OCI-LY7 (cell line): ENCODE measurements around the gene SLCO4A1. TPM values are rescaled to one million over a fixed set of nuclear protein-coding genes. Genes with fewer than 3 reads are reported as not detected.

Experiments
- BruUV-seq: library from RNA; stranded (reverse); fragments of 400-500 nt; replicated peaks from 2 replicates; lab custom pipeline; 2021; lab: Mats Ljungman, UMichigan
- CTCF ChIA-PET: fragments of 300-600 bp; sonication (Branson Sonifier 250); formaldehyde crosslinking; loops from one replicate; lab custom pipeline; 2022; ENCODE audit warnings: antibody characterized with exemption; ENCODE audit not compliant: unreplicated experiment; lab: Charles Lee
- POLR2A ChIA-PET: fragments of 300-600 bp; sonication (Branson Sonifier 250); formaldehyde crosslinking; loops from one replicate; lab custom pipeline; 2022; ENCODE audit warnings: antibody characterized with exemption; lab: Charles Lee
- DNase-seq: peaks from one replicate; pipeline ENCODE4 v3.0.0-alpha.2; 2015; ENCODE audit warnings: low spot score
- H2AFZ ChIP-seq: fragments of 200-600 bp; sonication (generic), shearing (Covaris generic); 2 replicates; pipeline ENCODE4 v1.6.1; 2014; ENCODE audit warnings: mild to moderate bottlenecking, antibody characterized with exemption, low read length, moderate library complexity
- H3K27ac ChIP-seq: fragments of 200-600 bp; sonication (generic); 2 replicates; pipeline ENCODE4 v1.5.1; 2014; ENCODE audit warnings: mixed run types, low read depth, mild to moderate bottlenecking, moderate library complexity, low read length, inconsistent platforms; ENCODE audit not compliant: poor library complexity, severe bottlenecking
- H3K36me3 ChIP-seq: fragments of 200-600 bp; sonication (generic); 2 replicates; pipeline ENCODE4 v1.6.1; 2014; ENCODE audit warnings: mild to moderate bottlenecking, antibody characterized with exemption, low read length, moderate library complexity, mixed read lengths; ENCODE audit not compliant: insufficient read depth
- H3K4me1 ChIP-seq: fragments of 200-600 bp; sonication (generic); 2 replicates; pipeline ENCODE4 v1.5.1; 2014; ENCODE audit warnings: mild to moderate bottlenecking, low read length; ENCODE audit not compliant: insufficient read depth, poor library complexity, severe bottlenecking
- H3K4me2 ChIP-seq: fragments of 200-600 bp; sonication (generic); 2 replicates; pipeline ENCODE4 v1.6.1; 2014; ENCODE audit warnings: mild to moderate bottlenecking, low read length
- H3K4me3 ChIP-seq: fragments of 200-600 bp; sonication (generic); 2 replicates; pipeline ENCODE4 v1.5.1; 2014; ENCODE audit warnings: mild to moderate bottlenecking, low read depth, low read length; ENCODE audit not compliant: poor library complexity, severe bottlenecking
- H3K79me2 ChIP-seq: fragments of 200-600 bp; sonication (generic); 2 replicates; pipeline ENCODE4 v1.6.1; 2016; ENCODE audit warnings: low read depth, mild to moderate bottlenecking, low read length, moderate library complexity, mixed read lengths; ENCODE audit not compliant: insufficient read depth
- H3K9me2 ChIP-seq: fragments of 200-600 bp; sonication (generic); 2 replicates; pipeline ENCODE4 v1.6.1; 2016; ENCODE audit warnings: mild to moderate bottlenecking, low read length, mixed read lengths; ENCODE audit not compliant: insufficient read depth
- H3K9me3 ChIP-seq: fragments of 200-600 bp; sonication (generic); 2 replicates; pipeline ENCODE4 v1.6.1; 2014; ENCODE audit warnings: mild to moderate bottlenecking, mixed run types, low read length, mixed read lengths
- H4K20me1 ChIP-seq: fragments of 200-600 bp; sonication (generic); 2 replicates; pipeline ENCODE4 v1.6.1; 2014; ENCODE audit warnings: mild to moderate bottlenecking, antibody characterized with exemption, low read length, moderate library complexity, mixed read lengths; ENCODE audit not compliant: insufficient read depth
- EZH2phosphoT487 ChIP-seq: fragments of 200-600 bp; sonication (generic); IDR thresholded peaks from 2 replicates; pipeline ENCODE4 v1.6.1; 2018; ENCODE audit warnings: low read depth, borderline replicate concordance, mild to moderate bottlenecking, mixed run types, antibody characterized with exemption, low read length, moderate library complexity, mixed read lengths
- intact Hi-C: fragments of 100-400 bp; cut with micrococcal nuclease; formaldehyde crosslinking; loops from one replicate; pipeline ENCODE4 v1.10.0; 2022; ENCODE audit not compliant: unreplicated experiment
- total RNA-seq, 2 experiments: library from RNA; depleted of rRNA in 1 of 2; stranded (reverse); fragments of >200 nt in 1 of 2; shearing (Covaris generic) in 1 of 2; gene quantifications; 2 replicates each; pipeline ENCODE4 v1.2.3, GENCODE V29; 2014 to 2022
- TF ChIP-seq, protein P1 (sequence below): fragments of 200-600 bp; sonication (generic); conservative IDR thresholded peaks from 2 replicates; pipeline ENCODE4 v1.5.1; 2014; ENCODE audit warnings: mild to moderate bottlenecking, antibody characterized with exemption, low read length, moderate library complexity, mixed read lengths

SLCO4A1 gene
- total RNA-seq, 2 experiments from 2014 or later, result 34.3 to 52.4 TPM

DNA sequence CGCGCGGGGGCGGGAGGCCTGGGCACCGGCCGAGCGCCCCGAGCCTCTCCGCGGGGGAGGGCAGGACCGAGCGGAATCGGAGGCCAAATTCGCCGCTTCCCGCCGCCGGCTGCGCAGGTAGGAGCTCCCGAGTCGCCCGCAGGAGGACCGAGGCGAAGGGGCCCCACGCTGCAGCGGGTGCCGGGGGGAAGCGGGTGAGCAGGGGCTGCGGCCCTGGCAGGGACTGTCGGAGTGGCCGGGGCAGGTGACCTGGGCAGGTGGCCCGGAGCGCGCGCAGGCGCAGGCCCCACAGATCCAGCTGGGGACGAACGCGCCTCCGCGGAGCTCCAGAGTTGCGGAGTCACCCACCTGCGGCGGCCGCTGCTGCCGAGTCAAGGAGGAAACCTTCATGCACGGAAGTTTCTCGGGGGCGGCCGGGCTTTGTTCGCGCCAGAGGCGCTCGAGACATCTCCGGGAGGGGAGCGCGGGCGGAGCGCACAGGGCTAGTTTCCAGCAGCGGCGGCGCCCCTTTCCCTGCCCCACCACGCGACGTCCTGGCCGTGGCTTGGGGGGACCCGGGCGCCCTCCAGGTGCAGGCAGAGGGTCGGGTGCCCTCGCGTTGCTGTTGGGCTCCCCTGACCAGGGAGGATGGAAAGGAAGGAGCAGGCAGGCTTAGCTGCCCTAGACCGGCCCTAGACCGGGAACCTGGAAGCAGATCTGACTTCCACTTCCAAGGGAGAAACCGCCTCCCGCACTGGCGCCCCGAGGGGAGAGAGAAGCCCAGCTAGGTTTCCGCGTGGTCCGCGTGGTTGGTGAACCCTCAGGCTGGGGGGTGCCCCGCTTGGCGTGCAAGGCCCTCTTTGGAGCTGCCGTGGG is 590 bp downstream of the SLCO4A1 start:
- no TSS peak for BruUV-seq
- POLR2A ChIA-PET, result interaction anchor here (0.5 to 3.0 kb wide), 5 partner anchors 8 to 151 kb away, joined by 3 to 14 read pairs (median 4); no protein-coding TSS in a partner anchor
- peak overlapping the region; percentile 53 for H3K27ac ChIP-seq

DNA sequence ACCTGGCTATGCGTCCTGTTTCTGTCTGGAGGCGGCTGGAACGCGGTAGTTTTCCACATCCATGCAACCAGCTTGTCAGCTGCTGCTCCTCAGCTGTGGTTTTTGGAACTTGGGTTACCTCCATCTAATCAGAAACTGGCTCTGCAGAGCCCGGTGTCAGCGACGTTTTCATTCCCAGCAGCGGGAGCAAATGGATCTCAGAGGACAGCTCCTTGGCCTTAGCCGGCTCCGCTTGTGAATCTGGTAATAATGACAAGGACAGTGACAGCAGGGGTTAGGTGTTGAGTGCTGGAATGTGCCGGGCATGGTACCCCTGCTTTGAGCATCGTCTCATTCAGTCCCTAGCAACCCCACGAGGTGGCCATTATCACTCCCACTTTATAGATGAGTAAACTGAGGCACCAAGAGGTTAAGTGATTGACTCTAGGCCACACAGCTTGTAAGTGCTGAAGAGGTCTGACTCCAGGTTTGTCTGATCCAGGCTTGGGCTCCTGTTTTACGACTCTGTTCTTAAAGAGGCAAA is 1.3 kb downstream of the SLCO4A1 start:
- Histone ChIP-seq H3K27ac (no peak overlapping the region), H3K4me2 (peak overlapping the region; percentile 95), H3K36me3 (peaks cover 27% of the 10 kb centered on the region; the same call in 1 of the 2 replicates), H3K4me3 (peak overlapping the region; percentile 94), H4K20me1 (peaks cover 10% of the 10 kb centered on the region; the same call in 1 of the 2 replicates), H3K79me2 (peaks cover 53% of the 10 kb centered on the region), H3K9me3 (no peaks in the 10 kb centered on the region), H3K4me1 (peaks cover 57% of the 10 kb centered on the region), H2AFZ (no peak overlapping the region), H3K9me2 (no peaks in the 10 kb centered on the region)
- intact Hi-C loops, result no loop called here
- POLR2A ChIA-PET, result interaction anchor here (0.5 to 3.0 kb wide), 3 partner anchors 15 to 136 kb away, joined by 3 to 14 read pairs (median 10); no protein-coding TSS in a partner anchor
- TF ChIP-seq, protein P1, sequence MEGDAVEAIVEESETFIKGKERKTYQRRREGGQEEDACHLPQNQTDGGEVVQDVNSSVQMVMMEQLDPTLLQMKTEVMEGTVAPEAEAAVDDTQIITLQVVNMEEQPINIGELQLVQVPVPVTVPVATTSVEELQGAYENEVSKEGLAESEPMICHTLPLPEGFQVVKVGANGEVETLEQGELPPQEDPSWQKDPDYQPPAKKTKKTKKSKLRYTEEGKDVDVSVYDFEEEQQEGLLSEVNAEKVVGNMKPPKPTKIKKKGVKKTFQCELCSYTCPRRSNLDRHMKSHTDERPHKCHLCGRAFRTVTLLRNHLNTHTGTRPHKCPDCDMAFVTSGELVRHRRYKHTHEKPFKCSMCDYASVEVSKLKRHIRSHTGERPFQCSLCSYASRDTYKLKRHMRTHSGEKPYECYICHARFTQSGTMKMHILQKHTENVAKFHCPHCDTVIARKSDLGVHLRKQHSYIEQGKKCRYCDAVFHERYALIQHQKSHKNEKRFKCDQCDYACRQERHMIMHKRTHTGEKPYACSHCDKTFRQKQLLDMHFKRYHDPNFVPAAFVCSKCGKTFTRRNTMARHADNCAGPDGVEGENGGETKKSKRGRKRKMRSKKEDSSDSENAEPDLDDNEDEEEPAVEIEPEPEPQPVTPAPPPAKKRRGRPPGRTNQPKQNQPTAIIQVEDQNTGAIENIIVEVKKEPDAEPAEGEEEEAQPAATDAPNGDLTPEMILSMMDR, result no peak
- no peak for TF ChIP-seq EZH2phosphoT487
- no peak for DNase-seq
- CTCF ChIA-PET, result no interaction called here
- TSS peak; percentile 57 for BruUV-seq

More for the DNA sequence above, 590 bp downstream of the SLCO4A1 start:
- Histone ChIP-seq H3K4me3 (peak overlapping the region; percentile 94), H4K20me1 (peaks cover 10% of the 10 kb centered on the region; the same call in 1 of the 2 replicates), H3K4me2 (peak overlapping the region; percentile 95), H3K79me2 (peaks cover 53% of the 10 kb centered on the region), H2AFZ (no peak overlapping the region; the same call in 1 of the 2 replicates), H3K36me3 (peaks cover 24% of the 10 kb centered on the region; the same call in 1 of the 2 replicates), H3K9me3 (no peaks in the 10 kb centered on the region), H3K4me1 (peaks cover 57% of the 10 kb centered on the region), H3K9me2 (no peaks in the 10 kb centered on the region)
- intact Hi-C loops, result loop anchor here (1.0 kb wide), 1 partner anchor 19 kb away; no protein-coding TSS in a partner anchor
- no peak for TF ChIP-seq EZH2phosphoT487
- DNase-seq, result peak; percentile 76
- CTCF ChIA-PET, result interaction anchor here (0.6 kb wide), 1 partner anchor 156 kb away, joined by 3 read pairs; no protein-coding TSS in a partner anchor
